GM19023 (cell line): Measurements from ENCODE around the gene YDJC.
"Not testable (repeated sequence)": the region's sequence is repeated elsewhere in the genome, so short reads cannot be mapped to it uniquely, and the experiment has no call there.

Experiments
- ATAC-seq: cut with Tn5 transposase; IDR thresholded peaks from one replicate; pipeline ENCODE4 v1.9.1; 2021; ENCODE audit warnings: mild to moderate bottlenecking, moderate library complexity; ENCODE audit not compliant: unreplicated experiment

Gene YDJC

DNA sequence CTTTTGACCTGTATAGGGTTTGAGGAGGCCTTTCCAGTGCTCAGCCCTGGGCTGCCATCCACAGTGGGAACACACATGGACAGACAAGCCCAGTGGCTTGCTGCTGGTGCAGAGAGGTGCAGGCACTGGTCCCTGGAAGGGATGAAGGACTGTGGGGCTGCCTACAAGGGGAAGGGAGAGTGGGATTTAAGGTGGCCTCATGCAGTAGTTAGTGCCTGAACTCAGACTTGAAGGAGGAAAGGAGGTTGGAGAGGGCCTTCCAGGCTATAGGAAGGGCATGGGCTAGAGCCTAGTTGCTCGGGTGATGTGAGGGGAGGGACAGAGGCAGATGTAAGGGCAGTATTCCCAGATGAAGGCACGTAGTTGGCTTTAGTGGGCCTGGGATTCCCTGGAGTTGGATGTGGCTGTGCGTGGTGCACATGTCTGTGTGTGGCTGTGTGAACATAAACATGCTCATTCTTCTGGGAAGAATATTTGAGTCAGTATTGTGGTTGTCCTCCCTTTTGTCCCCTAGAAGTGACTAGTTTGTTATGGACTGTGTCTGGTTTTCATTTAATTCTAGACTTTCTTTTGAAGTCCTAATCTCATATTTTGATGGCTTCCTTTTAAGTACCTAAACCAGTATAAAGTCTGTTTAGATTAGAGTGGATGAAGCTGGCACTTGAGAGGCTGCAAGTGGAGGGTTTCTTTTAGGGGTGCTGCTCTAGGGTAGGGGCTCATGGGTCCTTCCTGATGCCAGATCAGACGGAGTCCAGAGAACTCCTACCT is 18.4 kb downstream of the YDJC start:
- no peak for ATAC-seq

DNA sequence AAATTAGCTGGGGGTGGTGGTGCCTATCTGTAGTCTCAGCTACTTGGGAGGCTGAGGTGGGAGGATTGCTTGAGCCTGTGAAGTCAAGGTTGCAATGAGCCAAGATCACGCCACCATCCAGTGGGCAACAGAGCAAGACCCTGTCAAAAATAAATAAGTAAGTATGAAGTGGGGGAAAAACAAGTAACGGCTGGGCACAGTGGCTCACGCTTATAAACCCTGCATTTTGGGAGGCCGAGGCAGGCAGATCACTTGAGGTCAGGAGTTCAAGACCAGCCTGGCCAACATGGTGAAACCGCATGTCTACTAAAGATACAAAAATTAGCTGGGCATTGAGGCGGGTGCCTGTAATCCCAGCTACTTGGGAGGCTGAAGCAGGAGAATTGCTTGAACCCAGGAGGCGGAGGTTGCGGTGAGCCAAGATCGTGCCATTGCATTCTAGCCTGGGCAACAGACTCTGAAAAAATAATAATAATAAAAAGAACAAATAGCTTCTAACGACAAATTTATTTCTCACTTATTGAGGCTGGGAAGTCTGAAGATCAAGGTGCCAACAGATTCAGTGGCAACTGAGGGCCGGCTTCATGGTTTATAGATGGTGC is 20.2 kb downstream of the YDJC start:
- not testable (repeated sequence) for ATAC-seq

DNA sequence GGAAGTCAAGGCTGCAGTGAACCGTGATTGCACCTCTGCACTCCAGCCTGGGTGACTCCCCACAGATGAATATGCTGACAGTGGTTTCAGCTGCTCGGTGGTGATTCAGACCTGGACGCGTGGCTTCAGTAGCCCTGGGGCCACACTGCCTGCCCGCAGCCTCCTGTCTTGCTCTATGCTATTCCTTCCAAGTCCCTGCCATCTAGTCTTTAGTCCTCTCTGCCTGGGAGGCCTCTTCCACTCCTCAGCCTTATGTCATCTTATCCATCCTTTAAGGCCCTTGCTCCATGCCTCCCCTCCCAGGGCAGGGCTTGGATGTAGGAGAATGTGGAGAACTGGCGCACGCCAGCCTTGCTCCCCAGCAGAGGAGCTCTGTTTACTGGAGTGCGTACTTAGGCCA is 23.0 kb downstream of the YDJC start:
- no peak for ATAC-seq

DNA sequence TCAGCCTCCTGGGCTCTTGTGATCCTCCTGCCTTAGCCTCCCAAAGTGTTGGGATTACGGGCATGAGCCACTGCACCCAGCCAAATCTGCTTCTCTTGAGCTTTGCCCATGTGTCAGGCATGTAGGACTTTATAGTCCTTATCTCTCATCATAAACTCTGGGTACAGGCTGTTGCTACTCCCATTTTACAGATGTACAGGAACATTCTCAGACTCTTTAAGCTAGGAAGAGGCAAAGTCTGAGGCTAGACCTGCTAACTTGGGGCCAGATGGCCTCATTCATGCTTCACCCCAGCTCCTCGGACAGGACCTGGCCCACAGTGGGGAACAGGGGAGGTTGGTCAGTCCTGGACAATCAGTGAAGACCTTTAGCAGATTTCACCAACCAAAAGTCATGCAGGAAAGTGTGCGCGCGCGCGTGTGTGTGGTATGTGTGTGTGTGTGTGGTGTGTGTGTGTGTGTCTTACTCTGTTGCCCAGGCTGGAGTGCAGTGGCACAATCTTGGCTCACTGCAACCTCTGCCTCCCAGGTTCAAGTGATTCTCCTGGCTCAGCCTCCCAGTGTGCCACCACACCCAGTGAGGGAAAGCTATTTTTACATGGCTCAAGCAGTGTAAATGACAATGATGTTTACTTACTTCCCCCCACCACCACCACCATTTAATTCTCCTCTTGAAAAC is 23.8 kb downstream of the YDJC start:
- no peak for ATAC-seq

DNA sequence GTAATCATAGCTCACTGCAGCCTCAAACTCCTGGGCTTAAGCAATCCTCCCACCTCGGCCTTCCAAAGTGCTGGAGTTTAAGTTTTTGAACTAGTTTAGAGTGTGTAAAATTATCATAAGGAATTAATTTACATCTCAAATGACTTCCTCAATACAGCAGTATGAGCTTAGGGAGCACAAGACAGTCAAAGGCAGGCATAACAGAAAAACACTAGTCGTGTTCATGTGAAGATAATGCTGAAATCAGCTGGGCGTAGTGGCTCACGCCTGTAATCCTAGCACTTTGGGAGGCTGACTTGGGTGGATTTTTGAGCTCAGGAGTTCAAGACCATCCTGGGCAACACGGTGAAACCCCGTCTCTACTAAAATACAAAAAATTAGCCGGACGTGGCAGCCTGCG is 25.8 kb downstream of the YDJC start:
- ATAC-seq, result no peak

DNA sequence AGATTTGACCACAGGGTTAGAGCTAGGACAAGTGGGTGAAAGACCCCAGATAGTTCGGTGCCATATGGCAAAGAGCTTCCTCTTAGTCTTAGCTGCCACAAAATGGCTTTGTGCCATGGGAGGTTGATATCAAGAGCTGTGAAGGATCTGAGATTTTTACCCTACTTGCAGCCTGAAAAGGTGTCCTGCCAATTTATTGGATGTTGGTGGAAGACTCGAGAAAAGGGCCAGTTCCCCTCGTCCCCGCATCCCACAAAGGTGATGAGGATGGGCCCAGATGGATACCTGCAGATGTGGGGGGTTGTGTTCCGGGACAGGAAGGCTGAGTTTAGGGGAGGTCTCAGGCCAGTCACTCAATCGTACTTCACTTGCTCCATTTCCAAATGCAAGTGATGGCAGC is 27.2 kb downstream of the YDJC start:
- no peak for ATAC-seq

DNA sequence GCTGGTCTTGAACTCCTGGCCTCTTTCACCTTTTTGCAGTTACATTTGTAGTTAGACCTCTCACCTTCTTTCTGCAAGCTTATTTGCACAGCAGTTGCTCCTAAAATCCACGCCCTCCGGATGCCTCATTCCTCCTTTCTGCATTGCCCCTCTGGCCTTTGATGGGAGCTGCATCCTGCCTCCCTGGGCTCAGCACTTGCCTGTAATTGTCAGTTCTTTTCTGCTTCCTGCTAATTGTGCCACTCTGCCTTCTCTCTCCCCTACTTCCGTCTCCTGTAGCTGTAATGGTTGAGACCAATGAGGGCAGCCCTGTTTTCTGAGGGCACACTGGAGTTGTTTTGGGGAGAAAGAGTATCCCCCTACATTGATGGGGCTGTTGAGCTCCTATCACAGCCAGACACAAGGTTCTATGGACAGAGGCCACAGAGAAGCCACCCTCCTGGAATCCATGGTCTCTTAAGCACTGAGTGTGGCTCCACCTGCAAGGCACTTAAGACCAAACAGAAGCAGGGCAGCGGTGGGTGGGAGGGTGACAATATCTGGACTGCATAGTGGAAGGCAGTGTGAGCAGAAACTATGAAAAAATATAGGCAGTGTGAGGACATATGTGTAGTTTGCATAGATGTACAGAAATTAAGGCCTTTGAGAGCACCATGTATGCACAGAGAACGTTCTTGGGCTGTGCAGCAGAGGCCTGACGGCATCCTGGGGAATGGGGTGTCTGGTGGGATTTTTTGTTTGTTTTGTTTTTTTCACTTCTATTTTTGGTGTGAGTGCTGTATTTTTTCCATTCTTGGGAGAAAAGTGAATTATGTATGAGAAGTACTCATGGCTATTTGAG is 30.5 kb downstream of the YDJC start:
- no peak for ATAC-seq

DNA sequence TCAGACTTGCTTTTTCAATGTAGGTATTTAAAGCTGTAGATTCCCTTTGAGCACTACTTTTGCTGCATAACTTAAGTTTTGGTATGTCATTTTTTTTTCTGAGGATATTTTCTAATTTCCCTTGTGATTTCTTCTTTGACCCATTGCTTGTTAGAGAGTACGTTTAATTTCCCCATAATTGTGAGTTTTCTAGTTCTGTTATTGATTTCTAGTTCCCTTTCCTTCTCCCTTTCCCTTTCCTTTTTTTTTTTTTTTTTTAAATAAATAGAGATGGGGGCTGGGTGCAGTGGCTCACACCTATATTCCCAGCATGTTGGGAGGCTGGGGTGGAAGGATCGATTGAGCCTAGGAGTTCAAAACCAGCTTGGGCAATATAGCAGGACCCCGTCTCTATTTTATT is 31.5 kb downstream of the YDJC start:
- no peak for ATAC-seq

DNA sequence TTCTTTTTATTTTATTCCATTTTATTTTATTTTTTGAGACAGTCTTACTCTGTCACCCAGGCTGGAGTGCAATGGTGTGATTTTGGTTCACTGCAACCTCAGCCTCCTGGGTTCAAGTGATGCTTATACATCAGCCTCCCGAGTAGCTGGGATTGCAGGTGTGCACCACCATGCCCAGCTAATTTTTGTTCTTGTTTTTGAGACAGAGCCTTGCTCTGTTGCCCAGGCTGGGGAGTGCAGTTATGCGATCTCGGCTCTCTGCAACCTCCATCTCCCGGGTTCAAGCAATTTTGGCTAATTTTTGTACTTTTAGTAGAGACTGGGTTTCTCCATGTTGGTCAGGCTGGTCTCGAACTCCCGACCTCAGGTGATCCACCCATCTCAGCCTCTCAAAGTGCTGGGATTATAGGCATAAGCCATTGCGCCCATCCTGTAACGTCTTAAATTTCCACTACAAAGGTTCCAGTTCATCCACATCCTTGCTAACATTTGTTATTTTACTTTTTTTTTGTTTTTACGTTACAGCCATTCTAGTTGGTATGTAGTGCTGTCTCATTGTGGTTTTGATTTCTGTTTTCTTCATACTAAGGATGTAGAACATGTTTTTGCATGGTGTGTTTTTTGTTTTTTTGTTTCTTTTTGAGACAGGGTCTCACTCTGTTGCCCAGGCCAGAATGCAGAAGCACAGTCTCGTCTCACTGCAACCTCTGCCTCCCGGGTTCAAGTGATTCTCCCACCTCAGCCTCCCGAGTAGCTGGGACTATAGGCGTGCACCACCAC is 33.3 kb downstream of the YDJC start:
- ATAC-seq, result not testable (repeated sequence)

DNA sequence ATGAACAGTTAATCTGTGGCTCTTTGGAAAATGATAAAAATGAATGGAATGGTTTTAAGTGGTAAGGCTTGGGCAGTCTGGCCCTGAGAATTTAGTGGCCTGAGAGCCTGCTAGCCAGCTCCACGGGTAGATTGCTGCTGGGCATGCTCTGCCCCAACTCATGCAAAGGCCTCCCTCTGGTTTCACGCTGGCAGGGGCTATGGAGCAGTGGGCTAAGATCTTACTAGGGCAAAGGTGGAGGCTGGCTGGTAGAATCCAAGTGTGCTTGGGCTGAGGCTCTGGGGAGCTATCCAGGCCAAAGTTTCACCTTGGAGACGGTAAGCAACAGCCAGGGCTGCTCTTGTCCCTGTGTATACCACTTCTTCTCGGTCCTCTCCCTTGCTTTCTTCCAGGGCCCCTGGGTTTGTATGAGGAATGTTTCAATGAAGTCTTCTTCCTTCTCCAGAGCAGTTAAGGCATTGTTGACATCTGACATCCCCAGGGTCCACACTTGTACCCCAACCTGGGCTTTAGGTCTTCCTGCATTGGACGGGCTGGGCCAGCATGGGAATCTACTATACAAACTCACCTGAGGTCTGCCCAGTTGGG is 34.9 kb downstream of the YDJC start:
- ATAC-seq, result no peak

DNA sequence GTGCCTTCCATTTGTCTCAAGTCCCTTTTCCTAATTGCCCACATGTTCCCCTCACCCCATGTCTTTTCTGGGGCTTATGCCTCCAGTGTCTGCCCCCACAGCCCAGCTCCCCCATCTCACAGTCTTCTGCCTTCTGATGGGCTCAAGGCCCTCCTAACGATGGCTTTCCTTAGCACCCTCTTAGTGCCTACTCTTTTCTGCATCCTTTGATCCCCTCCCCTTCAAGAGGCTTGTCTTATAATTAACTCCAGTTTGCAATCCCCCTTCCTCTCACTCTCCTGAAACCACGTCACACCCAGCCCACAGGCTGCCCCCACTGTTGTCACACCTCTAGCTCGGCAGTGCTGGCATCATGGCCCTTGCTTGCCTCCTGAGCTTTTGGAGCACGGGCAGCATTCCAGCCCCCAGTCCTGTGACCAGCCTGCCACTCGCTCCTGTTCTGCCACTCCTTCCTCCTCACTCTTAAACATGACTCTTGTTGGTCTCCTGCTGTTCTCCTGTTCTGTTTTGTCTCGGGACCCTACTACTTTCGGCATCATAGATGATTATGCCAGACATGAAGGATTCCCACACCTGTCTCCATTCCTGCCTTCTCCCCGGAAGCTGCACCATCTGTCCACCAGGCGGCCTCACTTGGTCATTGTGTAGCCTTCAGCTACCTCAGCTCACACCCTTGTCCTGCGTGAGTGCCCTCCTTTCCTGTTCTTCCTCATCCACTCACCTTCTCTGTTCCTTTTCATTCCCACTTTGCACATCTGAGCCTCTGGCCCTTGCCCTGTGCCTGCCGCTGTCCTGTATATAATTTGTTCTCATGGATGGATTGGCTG is 36.2 kb downstream of the YDJC start:
- no peak for ATAC-seq

DNA sequence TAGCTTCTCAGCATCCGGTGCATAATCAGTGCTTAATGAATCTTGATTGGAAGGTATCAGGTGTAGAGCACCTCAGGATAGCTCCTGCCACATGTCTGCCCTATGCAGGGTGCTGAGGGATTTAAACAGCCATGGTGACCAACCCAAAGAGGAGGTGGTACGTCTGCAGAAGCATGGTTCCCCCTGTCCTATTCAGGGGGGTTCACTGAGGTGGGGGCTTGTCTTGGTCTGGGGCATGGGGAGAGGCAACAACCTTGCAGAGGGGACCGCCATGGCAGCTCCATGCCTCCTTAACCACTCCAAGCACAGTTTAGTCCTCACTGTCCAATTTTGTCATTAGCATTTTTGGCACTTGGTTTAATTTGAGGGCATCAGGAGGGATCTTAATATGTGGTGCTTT is 37.4 kb downstream of the YDJC start:
- ATAC-seq, result no peak

DNA sequence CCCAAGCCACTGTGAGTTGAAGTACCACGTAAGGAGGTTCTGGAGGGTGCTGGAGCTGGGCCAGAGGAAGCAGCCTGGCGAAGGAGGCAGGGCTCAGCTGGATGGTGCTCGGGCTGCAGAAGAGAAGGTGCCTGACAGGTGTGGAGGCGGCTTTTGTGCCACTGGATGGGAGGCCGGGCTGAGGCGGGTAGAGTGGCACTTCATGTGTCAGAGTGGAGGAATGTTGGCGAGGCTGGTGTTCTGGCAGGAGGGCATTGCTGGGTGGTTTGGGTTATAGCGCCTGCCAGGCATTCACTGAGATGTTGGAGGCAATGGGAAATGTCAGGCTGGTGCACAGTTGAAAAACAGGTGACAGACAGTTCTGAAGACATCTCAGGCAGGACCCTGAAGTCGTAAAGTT is 38.1 kb downstream of the YDJC start:
- no peak for ATAC-seq

DNA sequence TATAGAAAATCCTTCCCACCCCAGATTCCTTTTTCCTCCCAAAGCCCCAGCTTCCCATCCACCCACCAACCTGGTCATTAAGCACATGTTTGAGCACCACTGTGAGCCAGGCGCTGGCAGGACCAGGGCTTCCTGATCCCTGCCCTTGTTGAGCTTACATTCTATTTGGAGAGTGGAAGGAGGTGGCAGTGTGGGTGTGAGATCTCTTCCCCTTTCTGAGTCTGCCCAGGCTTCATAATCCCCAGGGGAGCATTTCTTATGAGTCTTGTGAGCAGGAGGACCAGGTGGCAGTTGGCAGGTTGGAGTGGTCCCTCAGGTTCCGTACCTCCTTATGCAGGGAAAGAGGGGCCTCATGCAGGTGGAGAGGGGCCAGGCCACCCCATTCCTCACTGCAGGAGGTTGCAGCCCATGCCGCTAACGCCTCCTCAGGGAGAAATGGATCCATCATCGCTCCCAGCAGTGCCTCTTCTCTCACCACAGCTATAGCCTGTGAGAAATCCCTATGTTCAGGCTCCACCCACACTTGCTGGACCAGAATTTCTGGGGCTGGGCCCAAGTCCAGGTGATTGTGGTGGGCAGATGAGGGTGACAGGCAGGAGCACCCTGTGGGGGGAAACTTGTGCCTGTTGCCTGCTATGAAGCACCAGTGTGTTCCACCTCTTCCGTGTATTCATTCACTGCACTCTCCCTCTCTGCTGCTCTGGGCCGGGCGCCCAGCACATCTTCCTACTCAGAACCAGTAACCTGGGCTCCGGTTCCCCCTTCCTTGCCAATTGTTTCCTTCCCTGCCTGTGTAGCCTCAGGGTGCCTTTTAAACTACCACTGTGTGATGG is 38.8 kb downstream of the YDJC start:
- ATAC-seq, result no peak

DNA sequence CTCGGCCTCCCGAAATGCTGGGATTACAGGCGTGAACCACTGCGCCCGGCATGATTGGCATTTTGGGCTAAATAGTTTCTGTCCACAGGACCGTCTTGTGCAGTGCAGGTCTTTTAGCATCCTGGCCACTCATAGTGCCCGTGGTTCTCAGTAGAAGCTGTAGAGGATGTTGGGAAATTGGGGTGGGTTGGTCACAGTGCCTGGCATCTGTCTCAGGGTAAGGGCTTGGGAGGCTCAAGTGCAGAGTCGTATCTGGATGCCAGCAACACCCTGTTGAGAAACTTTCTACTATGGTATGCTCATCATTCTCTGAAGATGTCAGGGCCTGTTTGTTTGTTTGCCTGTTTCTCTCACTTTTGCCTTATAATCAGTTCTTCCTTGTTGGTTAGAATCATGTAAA is 40.4 kb downstream of the YDJC start:
- ATAC-seq, result no peak

DNA sequence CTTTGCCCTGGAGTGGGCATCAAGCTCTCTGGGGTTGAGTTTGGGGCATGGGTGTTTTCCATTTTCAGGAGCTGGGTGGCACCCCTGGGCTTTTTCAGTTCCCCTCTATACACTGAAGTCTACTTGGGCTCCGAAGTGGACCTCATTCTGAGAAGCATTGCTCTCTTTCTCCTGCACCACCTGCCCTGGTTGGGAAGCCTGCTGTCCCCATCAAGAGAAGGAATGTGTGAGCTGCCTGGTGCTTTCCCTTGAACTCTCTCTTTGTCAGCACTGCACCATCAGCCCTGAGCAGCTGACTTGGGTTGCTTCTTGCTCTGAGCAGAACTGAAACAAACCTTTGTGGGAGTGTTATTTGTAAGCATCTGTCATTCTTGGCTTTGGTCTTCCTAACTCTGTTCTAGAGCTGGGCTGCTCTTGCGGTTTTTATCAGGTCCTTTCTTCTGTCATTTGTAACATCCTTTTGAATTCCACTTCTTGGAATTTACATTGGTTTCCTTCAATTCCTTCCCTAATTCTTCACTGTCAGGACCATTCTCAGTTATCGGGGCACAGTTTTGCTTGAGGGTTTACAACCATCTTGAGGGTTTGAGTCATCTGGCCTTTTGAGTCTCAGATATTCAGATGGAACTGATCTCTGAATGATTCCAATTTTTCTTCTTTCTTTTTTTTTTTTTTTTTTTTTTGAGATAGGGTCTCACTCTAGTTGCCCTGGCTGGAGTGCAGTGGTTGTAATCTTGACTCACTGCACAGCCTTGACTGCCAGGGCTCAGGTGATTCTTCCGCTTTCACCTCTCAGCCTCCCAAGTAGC is 41.8 kb downstream of the YDJC start:
- peak; percentile 82 for ATAC-seq

DNA sequence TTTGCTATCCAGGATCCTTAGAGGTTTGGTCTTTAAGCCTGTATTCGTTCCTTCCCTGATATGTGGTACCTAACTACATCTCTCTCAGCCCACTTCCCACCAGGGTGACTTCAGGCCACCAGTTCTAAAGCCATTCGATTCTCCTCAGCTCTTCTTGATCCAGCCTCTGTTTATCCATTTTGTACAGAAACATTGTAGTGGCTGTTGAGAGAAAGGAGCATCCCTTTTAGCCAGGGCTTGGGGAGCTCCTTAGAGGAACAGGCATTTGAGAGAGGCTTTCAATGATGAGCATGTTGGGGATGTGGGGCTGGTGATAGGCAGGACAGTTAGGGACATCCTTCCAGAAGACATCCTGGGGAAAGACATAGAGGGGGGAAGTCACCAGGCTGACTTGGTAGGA is 44.4 kb downstream of the YDJC start:
- ATAC-seq, result no peak
